NCI-H2081 (cell line): Measurements from ENCODE around the gene ADAM8.
"Not testable (repeated sequence)": the region's sequence is repeated elsewhere in the genome, so short reads cannot be mapped to it uniquely, and the experiment has no call there.

ENCODE experiments used
- DNase-seq, 2 experiments: peaks; one replicate each; lab custom pipeline; 2025; lab: John Stamatoyannopoulos, UW

The ADAM8 gene

GRCh38 chr10:133249094-133249780 is 27.4 kb downstream of the ADAM8 start:
- no peak for DNase-seq

- no peak for DNase-seq
These were observed 28.3 kb downstream of the ADAM8 start for GRCh38 chr10:133248334-133248715.

GRCh38 chr10:133247681-133248333 is 28.9 kb downstream of the ADAM8 start:
- no peak for DNase-seq

- DNase-seq, result no peak
These were observed 30.4 kb downstream of the ADAM8 start for GRCh38 chr10:133246236-133246626.

- no peak for DNase-seq
These were observed 31.0 kb downstream of the ADAM8 start for GRCh38 chr10:133245439-133246235.

GRCh38 chr10:133243593-133243992 is 33.1 kb downstream of the ADAM8 start:
- no peak for DNase-seq

GRCh38 chr10:133242611-133243356 is 33.9 kb downstream of the ADAM8 start:
- no peak for DNase-seq

- DNase-seq, result no peak
These were observed 35.0 kb downstream of the ADAM8 start for GRCh38 chr10:133241501-133242205.

- DNase-seq, result no peak
These were observed 36.7 kb downstream of the ADAM8 start for GRCh38 chr10:133239990-133240389.

GRCh38 chr10:133238466-133238804 is 38.2 kb downstream of the ADAM8 start:
- no peak for DNase-seq

GRCh38 chr10:133237588-133238465 is 38.8 kb downstream of the ADAM8 start, which contains the start of gene VENTX:
Gene VENTX, plus strand, starts transcription at chr10:133237855. Its CDS starts 60 bp downstream, at chr10:133237915.
- no peak for DNase-seq

GRCh38 chr10:133237241-133237587 is 39.5 kb downstream of the ADAM8 start:
- DNase-seq, result no peak

GRCh38 chr10:133236401-133237240 is 40.0 kb downstream of the ADAM8 start:
- DNase-seq, result no peak

- DNase-seq, result no peak
These were observed 40.7 kb downstream of the ADAM8 start for GRCh38 chr10:133235932-133236331.

GRCh38 chr10:133235265-133235855 is 41.3 kb downstream of the ADAM8 start:
- no peak for DNase-seq

- DNase-seq, result not testable (repeated sequence)
These were observed 41.9 kb downstream of the ADAM8 start for GRCh38 chr10:133234796-133235195.

GRCh38 chr10:133231946-133232574 is 44.6 kb downstream of the ADAM8 start:
- no peak for DNase-seq

- DNase-seq, result no peak
These were observed 45.3 kb downstream of the ADAM8 start for GRCh38 chr10:133231244-133231945.
